WI38 (cell line): ENCODE data around the gene LAMA3.

Experiments used
- H3K4me3 ChIP-seq: 2 replicates; pipeline ENCODE4 v1.5.1; 2011; ENCODE audit warnings: low read depth, mild to moderate bottlenecking, control low read depth, low read length
- CTCF ChIP-seq: IDR thresholded peaks from 2 replicates; pipeline ENCODE4 v1.5.1; 2012; ENCODE audit warnings: low read depth, mild to moderate bottlenecking, control low read depth, low read length

Gene LAMA3

GRCh38 chr18:23669202-23669766, 20.0 kb upstream of the LAMA3 start:
- TF ChIP-seq CTCF = no peak
- no peak overlapping the region for H3K4me3 ChIP-seq

GRCh38 chr18:23669804-23670405, 19.3 kb upstream of the LAMA3 start:
- TF ChIP-seq CTCF = no peak
- no peak overlapping the region for H3K4me3 ChIP-seq

DNA sequence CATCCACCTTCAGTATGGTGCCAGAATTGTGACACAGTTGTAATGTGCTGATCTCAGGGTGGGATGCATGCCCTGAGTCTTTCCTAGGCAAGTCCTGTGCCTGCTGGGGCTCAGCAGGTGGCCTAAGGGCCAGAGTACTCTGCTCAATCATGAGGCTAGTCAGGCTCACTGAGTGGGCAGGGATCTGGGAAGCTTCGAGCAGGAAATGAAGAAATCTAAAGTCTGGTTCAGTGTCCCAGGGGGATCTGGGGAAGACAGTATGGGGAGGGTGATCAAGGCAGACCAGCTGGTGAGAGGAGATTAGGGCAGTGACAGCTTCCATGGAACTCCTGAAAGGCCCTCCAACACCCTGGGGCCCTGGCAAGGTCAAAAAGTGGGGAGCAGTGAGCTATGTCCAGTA, 17.7 kb upstream of the LAMA3 start:
- H3K4me3 ChIP-seq = no peak overlapping the region
- TF ChIP-seq CTCF = no peak

DNA sequence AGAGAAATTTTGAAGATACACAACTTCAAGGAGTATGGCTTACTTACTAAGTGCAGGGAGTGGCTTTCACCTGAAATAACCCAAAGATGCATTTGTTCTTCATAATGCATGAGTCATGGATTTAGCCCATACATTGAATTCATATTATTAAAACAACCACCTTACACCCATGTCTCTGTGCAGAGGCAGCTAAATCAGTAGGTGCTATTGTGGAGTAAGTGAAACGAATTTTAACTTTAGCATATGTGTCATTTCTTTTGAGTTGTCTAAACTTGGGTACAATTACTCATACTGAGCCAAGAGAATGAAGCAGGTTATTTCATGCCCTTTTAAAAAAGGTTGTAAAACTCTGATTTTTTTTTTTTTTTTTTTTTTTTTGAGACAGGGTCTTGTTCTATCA, 15.5 kb upstream of the LAMA3 start:
- no peak for TF ChIP-seq CTCF
- H3K4me3 ChIP-seq = no peak overlapping the region

DNA sequence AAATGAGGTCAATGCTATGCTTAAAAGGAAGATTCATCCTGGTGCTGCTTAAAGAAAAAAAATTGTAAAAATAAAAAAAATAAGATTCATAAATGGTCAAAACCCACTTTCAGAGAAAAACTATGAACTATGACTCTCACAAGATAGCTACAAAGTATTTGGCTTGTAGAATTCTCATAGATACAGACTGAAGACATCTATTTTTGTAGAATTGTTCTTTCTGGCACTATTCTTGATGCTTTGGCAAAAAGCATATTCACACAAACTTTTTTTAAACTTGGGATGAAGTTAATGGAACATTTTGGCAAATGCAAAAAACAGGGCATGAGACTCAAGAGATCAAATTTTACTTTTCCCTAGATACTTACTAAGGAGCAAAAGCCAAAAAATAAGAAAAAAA, 14.0 kb upstream of the LAMA3 start:
- no peak for TF ChIP-seq CTCF
- H3K4me3 ChIP-seq = no peak overlapping the region

DNA sequence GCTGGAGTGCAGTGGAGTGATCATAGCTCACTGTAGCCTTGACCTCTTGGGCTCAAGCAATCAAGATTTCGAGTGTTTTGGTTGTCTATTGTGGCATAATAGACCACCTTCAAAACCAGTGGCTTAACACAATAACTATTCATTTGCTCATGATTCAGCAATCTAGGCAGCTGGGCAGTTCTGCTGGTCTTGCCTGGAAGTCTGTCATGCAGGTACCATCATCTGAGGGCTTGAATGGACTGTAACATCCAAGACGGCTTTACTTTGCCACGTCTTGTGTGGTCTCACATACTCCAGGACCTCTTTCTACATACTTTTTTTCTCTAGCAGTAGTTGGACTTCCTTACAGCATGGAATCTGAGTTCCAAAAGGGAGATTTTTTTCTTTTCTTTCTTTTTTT, 13.4 kb upstream of the LAMA3 start:
- no peak for TF ChIP-seq CTCF
- no peak overlapping the region for H3K4me3 ChIP-seq

DNA sequence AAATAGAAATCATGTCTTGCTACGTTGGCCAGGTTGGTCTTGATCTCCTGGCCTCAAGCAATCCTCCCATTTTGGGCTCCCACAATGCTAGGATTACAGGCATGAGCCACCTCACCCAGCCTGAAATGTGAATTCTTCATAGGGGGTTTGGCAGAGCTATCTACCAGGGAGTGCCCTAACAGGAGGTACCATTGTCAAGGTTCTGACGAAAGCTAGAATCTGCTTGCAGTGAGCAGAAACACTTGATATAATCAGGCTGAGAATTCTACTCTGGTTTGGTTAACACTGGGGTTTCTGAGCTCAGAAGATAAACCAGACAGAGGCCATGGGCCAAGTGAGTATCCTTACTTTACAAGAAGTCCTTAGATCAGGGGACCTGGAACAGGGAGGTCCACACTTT, 7.2 kb upstream of the LAMA3 start:
- no peak for TF ChIP-seq CTCF
- no peak overlapping the region for H3K4me3 ChIP-seq
